Mesendoderm (in vitro differentiated cells): Measurements from ENCODE around the gene TMCO4.

Experiments
- DNase-seq: peaks from one replicate; pipeline ENCODE4 v3.0.0; 2013
- H2AK5ac ChIP-seq: 2 replicates; pipeline ENCODE4 v1.6.1; 2013; ENCODE audit warnings: low read length, inconsistent platforms
- H2BK120ac ChIP-seq: 2 replicates; pipeline ENCODE4 v1.6.1; 2013; ENCODE audit warnings: low read depth, mild to moderate bottlenecking, low read length, moderate library complexity, mixed read lengths
- H2BK15ac ChIP-seq: replicated peaks from 2 replicates; pipeline ENCODE4 v1.6.1; 2013; ENCODE audit warnings: low read depth, mild to moderate bottlenecking, moderate library complexity
- H2BK5ac ChIP-seq: 2 replicates; pipeline ENCODE4 v1.6.1; 2013; ENCODE audit warnings: low read length, inconsistent platforms
- H3K18ac ChIP-seq: 2 replicates; pipeline ENCODE4 v1.6.1; 2013; ENCODE audit warnings: mild to moderate bottlenecking, low read length, mixed read lengths
- H3K23ac ChIP-seq: one replicate; pipeline ENCODE4 v1.6.1; 2013; ENCODE audit warnings: low read length
- H3K27ac ChIP-seq: 2 replicates; pipeline ENCODE4 v1.5.1; 2013; ENCODE audit warnings: low read depth, mild to moderate bottlenecking, inconsistent platforms, low read length, moderate library complexity
- H3K27me3 ChIP-seq: 2 replicates; pipeline ENCODE4 v1.6.1; 2013; ENCODE audit warnings: low read length, control low read depth, mild to moderate bottlenecking, inconsistent platforms; ENCODE audit not compliant: insufficient read depth, poor library complexity
- H3K36me3 ChIP-seq: 2 replicates; pipeline ENCODE4 v1.6.1; 2013; ENCODE audit warnings: low read length, inconsistent platforms; ENCODE audit not compliant: control insufficient read depth, insufficient read depth
- H3K4ac ChIP-seq: one replicate; pipeline ENCODE4 v1.6.1; 2013; ENCODE audit warnings: low read depth, mild to moderate bottlenecking, low read length, moderate library complexity
- H3K4me1 ChIP-seq: 2 replicates; pipeline ENCODE4 v1.6.1; 2013; ENCODE audit warnings: low read depth, low read length, inconsistent platforms; ENCODE audit not compliant: control insufficient read depth
- H3K4me2 ChIP-seq: 2 replicates; pipeline ENCODE4 v1.6.1; 2013; ENCODE audit warnings: low read length
- H3K4me3 ChIP-seq: 2 replicates; pipeline ENCODE4 v1.5.1; 2013; ENCODE audit warnings: mild to moderate bottlenecking, low read length
- H3K56ac ChIP-seq: one replicate; pipeline ENCODE4 v1.6.1; 2013; ENCODE audit warnings: low read length
- H3K79me1 ChIP-seq: 2 replicates; pipeline ENCODE4 v1.6.1; 2013; ENCODE audit warnings: low read length, inconsistent platforms
- H3K79me2 ChIP-seq: 2 replicates; pipeline ENCODE4 v1.6.1; 2013; ENCODE audit warnings: mild to moderate bottlenecking, low read length; ENCODE audit not compliant: control insufficient read depth, insufficient read depth
- H3K9ac ChIP-seq: 2 replicates; pipeline ENCODE4 v1.6.1; 2013; ENCODE audit warnings: low read length, inconsistent platforms
- H4K5ac ChIP-seq: one replicate; pipeline ENCODE4 v1.6.1; 2013; ENCODE audit warnings: low read length
- H4K8ac ChIP-seq: one replicate; pipeline ENCODE4 v1.6.1; 2013; ENCODE audit warnings: low read depth, mild to moderate bottlenecking, control low read depth, low read length, moderate library complexity
- WGBS: extraction: QIAGEN DNeasy Blood & Tissue Kit; methylation state at CpG from one replicate; pipeline ENCODE4 v1.1.7; 2013; ENCODE audit warnings: low lambda C conversion rate, missing lambda C conversion rate; ENCODE audit not compliant: insufficient coverage; ENCODE audit errors: extremely low coverage; 5-methylcytosine and 5-hydroxymethylcytosine counted together

TMCO4 gene

GRCh38 chr1:19662313-19662712 lies 137.4 kb downstream of the TMCO4 start:
- no peak overlapping the region for H2AK5ac ChIP-seq
- no peak overlapping the region for H3K4me2 ChIP-seq
- H2BK15ac ChIP-seq: no peak overlapping the region
- H3K23ac ChIP-seq: no peak overlapping the region
- no peak overlapping the region for H4K5ac ChIP-seq
- H3K4me3 ChIP-seq: no peak overlapping the region
- H3K36me3 ChIP-seq: no peaks in the 10 kb centered on the region
- DNase-seq: no peak
- no peak overlapping the region for H3K9ac ChIP-seq
- peaks cover 28% of the 10 kb centered on the region for H3K27me3 ChIP-seq
- no peak overlapping the region for H2BK5ac ChIP-seq
- no peak overlapping the region for H3K56ac ChIP-seq
- H2BK120ac ChIP-seq: no peak overlapping the region
- H3K4ac ChIP-seq: no peak overlapping the region
- no peak overlapping the region for H3K18ac ChIP-seq
- WGBS: no CpG with 5 or more reads among the region's 3 CpGs
- no peaks in the 10 kb centered on the region for H3K79me2 ChIP-seq
- H4K8ac ChIP-seq: no peak overlapping the region
- no peaks in the 10 kb centered on the region for H3K4me1 ChIP-seq
- no peak overlapping the region for H3K27ac ChIP-seq
- no peaks in the 10 kb centered on the region for H3K79me1 ChIP-seq

- no CpG with 5 or more reads among the region's 9 CpGs for WGBS
- H2AK5ac ChIP-seq: no peak overlapping the region
- H3K56ac ChIP-seq: no peak overlapping the region
- no peak overlapping the region for H3K18ac ChIP-seq
- no peaks in the 10 kb centered on the region for H3K79me1 ChIP-seq
- peaks cover 26% of the 10 kb centered on the region for H3K27me3 ChIP-seq
- no peak overlapping the region for H2BK5ac ChIP-seq
- no peak overlapping the region for H2BK120ac ChIP-seq
- H3K79me2 ChIP-seq: no peaks in the 10 kb centered on the region
- H3K23ac ChIP-seq: no peak overlapping the region
- no peak overlapping the region for H3K9ac ChIP-seq
- no peak for DNase-seq
- no peak overlapping the region for H3K4ac ChIP-seq
- no peak overlapping the region for H4K8ac ChIP-seq
- no peak overlapping the region for H3K4me2 ChIP-seq
- H3K27ac ChIP-seq: no peak overlapping the region
- no peak overlapping the region for H2BK15ac ChIP-seq
- H3K4me3 ChIP-seq: no peak overlapping the region
- H4K5ac ChIP-seq: no peak overlapping the region
- no peaks in the 10 kb centered on the region for H3K4me1 ChIP-seq
- H3K36me3 ChIP-seq: no peaks in the 10 kb centered on the region
These were observed 137.9 kb downstream of the TMCO4 start for GRCh38 chr1:19661721-19662228.

GRCh38 chr1:19658186-19658585 lies 141.5 kb downstream of the TMCO4 start:
- no peaks in the 10 kb centered on the region for H3K36me3 ChIP-seq
- H3K79me2 ChIP-seq: no peaks in the 10 kb centered on the region
- H4K5ac ChIP-seq: no peak overlapping the region
- H3K18ac ChIP-seq: no peak overlapping the region
- H2BK5ac ChIP-seq: no peak overlapping the region
- no CpG with 5 or more reads among the region's 13 CpGs for WGBS
- H4K8ac ChIP-seq: no peak overlapping the region
- no peaks in the 10 kb centered on the region for H3K27me3 ChIP-seq
- H3K27ac ChIP-seq: no peak overlapping the region
- H3K4ac ChIP-seq: no peak overlapping the region
- no peak overlapping the region for H3K23ac ChIP-seq
- no peak overlapping the region for H2BK15ac ChIP-seq
- no peak overlapping the region for H3K4me2 ChIP-seq
- H3K56ac ChIP-seq: no peak overlapping the region
- H3K4me3 ChIP-seq: no peak overlapping the region
- H2BK120ac ChIP-seq: no peak overlapping the region
- H3K4me1 ChIP-seq: no peaks in the 10 kb centered on the region
- DNase-seq: no peak
- H3K79me1 ChIP-seq: no peaks in the 10 kb centered on the region
- H2AK5ac ChIP-seq: no peak overlapping the region
- no peak overlapping the region for H3K9ac ChIP-seq

GRCh38 chr1:19657511-19657910 lies 142.2 kb downstream of the TMCO4 start:
- no peaks in the 10 kb centered on the region for H3K79me2 ChIP-seq
- no peaks in the 10 kb centered on the region for H3K36me3 ChIP-seq
- H3K18ac ChIP-seq: no peak overlapping the region
- no peak overlapping the region for H2BK15ac ChIP-seq
- no peak overlapping the region for H4K8ac ChIP-seq
- H3K23ac ChIP-seq: no peak overlapping the region
- H3K4me2 ChIP-seq: no peak overlapping the region
- no peak overlapping the region for H3K4ac ChIP-seq
- H3K79me1 ChIP-seq: no peaks in the 10 kb centered on the region
- no peak overlapping the region for H3K4me3 ChIP-seq
- H2AK5ac ChIP-seq: no peak overlapping the region
- no peak overlapping the region for H2BK120ac ChIP-seq
- peak overlapping the region; percentile 15 for H3K56ac ChIP-seq
- H3K27me3 ChIP-seq: no peaks in the 10 kb centered on the region
- H3K27ac ChIP-seq: no peak overlapping the region
- no peak overlapping the region for H2BK5ac ChIP-seq
- H3K4me1 ChIP-seq: no peaks in the 10 kb centered on the region
- no CpG with 5 or more reads among the region's 10 CpGs for WGBS
- no peak overlapping the region for H4K5ac ChIP-seq
- DNase-seq: no peak
- H3K9ac ChIP-seq: no peak overlapping the region

- no peak overlapping the region for H2BK5ac ChIP-seq
- H3K4me2 ChIP-seq: no peak overlapping the region
- no peak overlapping the region for H2AK5ac ChIP-seq
- no peak overlapping the region for H3K4me3 ChIP-seq
- H3K23ac ChIP-seq: no peak overlapping the region
- no peak overlapping the region for H4K8ac ChIP-seq
- no peak overlapping the region for H2BK120ac ChIP-seq
- peak overlapping the region; percentile 15 for H3K56ac ChIP-seq
- no peak overlapping the region for H4K5ac ChIP-seq
- no peak overlapping the region for H3K9ac ChIP-seq
- H3K18ac ChIP-seq: no peak overlapping the region
- no peaks in the 10 kb centered on the region for H3K79me1 ChIP-seq
- no peaks in the 10 kb centered on the region for H3K36me3 ChIP-seq
- H3K79me2 ChIP-seq: no peaks in the 10 kb centered on the region
- no peaks in the 10 kb centered on the region for H3K4me1 ChIP-seq
- H3K27ac ChIP-seq: no peak overlapping the region
- no peak overlapping the region for H3K4ac ChIP-seq
- no peak for DNase-seq
- no CpG with 5 or more reads among the region's 15 CpGs for WGBS
- no peaks in the 10 kb centered on the region for H3K27me3 ChIP-seq
- H2BK15ac ChIP-seq: no peak overlapping the region
These were observed 142.8 kb downstream of the TMCO4 start for GRCh38 chr1:19656780-19657466.
